GM19438 (cell line): Measurements from ENCODE around the gene IGF2R.

ENCODE experiments used
- ATAC-seq: cut with Tn5 transposase; IDR thresholded peaks from one replicate; pipeline ENCODE4 v1.9.1; 2021; ENCODE audit warnings: low read depth; ENCODE audit not compliant: unreplicated experiment

IGF2R gene

GRCh38 chr6:160022793-160023192 lies 53.9 kb downstream of the IGF2R start:
- ATAC-seq = no peak

- ATAC-seq = no peak
These were observed 55.3 kb downstream of the IGF2R start for GRCh38 chr6:160024152-160024551.

GRCh38 chr6:160027076-160027475 lies 58.2 kb downstream of the IGF2R start:
- no peak for ATAC-seq

GRCh38 chr6:160027931-160028330 lies 59.0 kb downstream of the IGF2R start:
- no peak for ATAC-seq

- ATAC-seq = no peak
These were observed 59.8 kb downstream of the IGF2R start for GRCh38 chr6:160028487-160029275.

- no peak for ATAC-seq
These were observed 60.6 kb downstream of the IGF2R start for GRCh38 chr6:160029525-160029924.

- no peak for ATAC-seq
These were observed 61.2 kb downstream of the IGF2R start for GRCh38 chr6:160030103-160030502.

GRCh38 chr6:160031442-160031841 lies 62.6 kb downstream of the IGF2R start:
- ATAC-seq = no peak

- ATAC-seq = no peak
These were observed 63.0 kb downstream of the IGF2R start for GRCh38 chr6:160031871-160032270.

- no peak for ATAC-seq
These were observed 63.7 kb downstream of the IGF2R start for GRCh38 chr6:160032538-160032937.

GRCh38 chr6:160034036-160034930 lies 65.4 kb downstream of the IGF2R start:
- no peak for ATAC-seq

- no peak for ATAC-seq
These were observed 66.4 kb downstream of the IGF2R start for GRCh38 chr6:160035241-160035640.

GRCh38 chr6:160035693-160036330 lies 66.9 kb downstream of the IGF2R start:
- no peak for ATAC-seq

GRCh38 chr6:160036331-160036695 lies 67.4 kb downstream of the IGF2R start:
- no peak for ATAC-seq

- ATAC-seq = no peak
These were observed 67.9 kb downstream of the IGF2R start for GRCh38 chr6:160036790-160037206.

GRCh38 chr6:160038479-160038878 lies 69.6 kb downstream of the IGF2R start:
- no peak for ATAC-seq

GRCh38 chr6:160039441-160039840 lies 70.6 kb downstream of the IGF2R start:
- no peak for ATAC-seq

GRCh38 chr6:160040055-160040454 lies 71.2 kb downstream of the IGF2R start:
- no peak for ATAC-seq

- no peak for ATAC-seq
These were observed 71.8 kb downstream of the IGF2R start for GRCh38 chr6:160040527-160041264.

GRCh38 chr6:160041608-160042007 lies 72.7 kb downstream of the IGF2R start:
- ATAC-seq = no peak
